Hematopoietic multipotent progenitor cell (in vitro differentiated cells): ENCODE data around the gene SLC19A1. TPM values are rescaled to one million over a fixed set of nuclear protein-coding genes. Genes with fewer than 3 reads are reported as not detected.
A peak's percentile ranks its signal among the peaks of the same experiment; 100 is the strongest.

Experiments
- DNase-seq, 3 donors: peaks; one replicate each; pipeline ENCODE4 v3.0.0-alpha.2; 2011 to 2015; ENCODE audit warnings: low read depth in 2 of 3, low spot score in 2 of 3
- total RNA-seq: library from RNA; depleted of rRNA; stranded (reverse); fragments of >200 nt; gene quantifications from one replicate; pipeline ENCODE4 v1.2.3, GENCODE V29; 2012

Gene SLC19A1
- total RNA-seq, 1 donor: 24.0 TPM

DNA sequence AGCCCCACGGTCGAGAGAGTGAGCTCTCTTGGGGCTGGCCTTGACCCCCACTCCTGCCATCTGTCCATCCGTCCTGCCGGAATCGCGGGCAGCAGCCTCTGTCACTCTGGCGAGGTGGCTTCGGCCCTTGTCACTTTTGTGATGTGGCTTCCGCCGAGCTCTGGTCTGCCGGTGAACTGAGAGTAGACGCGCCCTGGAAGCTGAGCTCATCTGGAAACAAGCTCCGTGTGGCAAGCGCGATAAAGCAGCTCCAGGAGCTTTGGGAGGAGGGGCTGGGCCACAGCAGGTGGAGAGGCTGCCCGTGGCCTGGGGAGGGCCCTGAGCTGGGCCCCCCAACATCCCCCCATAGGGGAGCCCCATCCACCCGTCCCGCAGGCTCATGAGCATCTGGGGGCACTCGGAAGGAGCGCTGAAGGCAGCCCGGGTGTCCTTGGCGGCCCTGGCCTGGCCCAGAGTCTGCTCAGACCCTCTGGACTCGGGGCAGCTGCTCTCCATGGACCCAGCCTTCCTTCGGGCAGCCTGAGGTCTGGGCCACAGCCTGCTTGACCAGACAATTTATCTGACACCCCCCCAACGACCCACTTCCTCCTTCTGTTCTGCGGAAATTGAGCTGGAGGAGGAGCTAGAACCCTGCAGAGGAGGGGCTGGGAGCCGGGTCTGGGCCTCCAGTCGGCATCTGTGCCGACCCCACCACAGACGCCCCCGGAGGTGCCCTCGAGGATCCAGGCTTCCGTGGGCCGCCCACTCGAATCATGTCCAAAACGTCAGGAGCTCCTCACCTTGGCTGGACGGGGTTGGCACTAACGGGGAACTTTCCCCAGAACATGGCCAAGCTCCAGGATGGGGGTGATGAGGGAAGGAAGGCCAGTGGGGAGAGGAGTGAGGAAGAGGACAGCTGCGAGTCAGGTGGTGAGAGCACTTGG is 59.1 kb downstream of the SLC19A1 start:
- DNase-seq: peak in 2 of 3 donors; percentile 76 to 90

DNA sequence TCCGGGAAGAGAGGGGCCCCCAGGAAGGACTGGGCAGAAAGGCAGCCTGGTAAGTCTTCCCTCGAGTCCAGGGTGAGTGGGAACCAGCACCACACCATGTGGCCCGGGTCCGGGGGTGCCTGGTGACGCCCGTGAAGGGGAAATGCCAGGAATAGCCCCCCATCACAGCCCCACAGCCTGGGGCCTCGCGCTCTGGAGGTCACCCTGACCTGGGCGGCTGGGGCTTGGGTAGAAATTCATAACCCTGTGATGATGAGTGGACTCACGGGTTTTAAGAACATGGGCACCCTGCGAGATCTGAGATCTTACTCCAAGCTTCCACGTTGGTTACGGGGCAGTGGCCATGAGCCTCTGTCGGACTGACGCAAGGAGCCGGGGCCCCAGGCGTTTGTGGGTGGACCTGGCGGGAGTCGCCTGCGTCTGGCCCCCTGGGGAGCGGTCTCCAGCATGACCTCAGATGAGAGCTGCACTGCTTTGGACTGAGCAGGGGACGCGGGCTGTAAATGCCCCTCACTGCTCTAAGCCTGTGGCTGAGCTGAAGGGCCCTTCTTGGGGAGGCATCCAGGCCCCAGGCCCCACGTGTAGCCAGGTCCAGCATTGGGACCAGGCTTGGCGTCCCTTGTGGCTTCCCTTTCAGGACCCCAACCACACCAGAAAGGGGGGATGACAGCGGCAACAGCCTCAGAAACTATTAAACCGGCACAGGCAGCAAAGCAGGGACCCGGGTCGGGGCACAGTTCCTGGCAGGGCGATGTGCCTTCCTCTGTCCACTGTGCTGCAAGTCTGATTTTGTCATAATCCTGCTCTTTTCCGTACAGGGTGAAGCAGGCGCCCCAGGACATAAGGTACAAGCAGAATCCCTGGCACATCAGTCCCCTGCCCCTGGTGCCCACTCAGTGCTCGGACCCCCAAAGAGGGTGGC is 60.0 kb downstream of the SLC19A1 start:
- DNase-seq: no peak

DNA sequence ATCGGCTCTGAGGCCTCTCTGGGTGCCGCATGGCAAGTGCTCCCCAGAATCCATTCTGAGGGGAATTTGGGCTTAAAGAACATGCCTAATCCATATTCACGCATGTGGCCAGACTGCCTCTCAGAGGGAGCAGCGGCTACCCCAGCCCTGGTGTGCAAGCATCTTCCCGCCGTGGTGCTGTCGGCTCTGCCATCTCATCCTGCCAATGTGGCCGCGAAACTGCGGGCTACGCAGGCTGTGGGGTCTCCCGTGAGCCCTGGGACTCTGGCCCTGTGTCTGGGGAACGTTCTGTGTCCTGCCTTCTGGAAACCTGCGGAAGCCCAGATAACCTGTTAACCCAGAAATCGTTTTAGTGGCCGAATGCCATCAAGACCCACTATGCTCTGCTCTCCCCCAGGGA is 60.7 kb downstream of the SLC19A1 start:
- no peak for DNase-seq

DNA sequence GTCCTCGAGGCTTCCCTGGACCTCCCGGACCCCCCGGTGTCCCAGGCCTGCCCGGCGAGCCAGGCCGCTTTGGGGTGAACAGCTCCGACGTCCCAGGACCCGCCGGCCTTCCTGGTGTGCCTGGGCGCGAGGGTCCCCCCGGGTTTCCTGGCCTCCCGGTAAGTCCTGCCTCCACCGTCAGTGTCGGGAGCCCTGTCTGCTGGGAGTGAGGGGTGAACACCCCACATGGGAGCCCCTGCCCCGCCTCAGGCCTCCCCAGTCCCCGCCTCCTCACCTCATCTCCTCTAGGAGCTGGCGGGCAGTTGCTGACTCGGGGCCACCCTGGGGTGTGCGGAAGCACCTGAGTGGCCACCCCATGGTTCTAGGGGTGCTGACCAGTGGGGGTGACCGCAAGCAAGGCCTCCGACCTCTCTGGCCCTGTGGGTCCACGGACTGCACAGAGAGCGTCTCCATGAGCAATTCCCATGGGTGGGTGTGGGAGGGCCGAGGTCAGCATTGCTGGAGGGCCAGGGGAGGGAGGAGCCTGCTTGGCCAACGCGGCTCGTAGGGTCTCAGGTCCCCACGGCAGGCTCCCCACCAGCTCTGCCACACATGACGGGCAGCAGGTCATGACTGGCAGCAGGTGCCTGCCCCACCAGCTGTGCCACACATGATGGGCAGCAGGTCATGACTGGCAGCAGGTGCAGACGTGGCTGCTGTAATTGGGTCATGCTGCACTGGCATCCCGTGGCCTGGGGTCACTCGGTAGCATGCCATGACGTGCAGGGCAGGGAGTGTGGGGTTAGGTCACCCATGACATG is 61.3 kb downstream of the SLC19A1 start:
- no peak for DNase-seq

DNA sequence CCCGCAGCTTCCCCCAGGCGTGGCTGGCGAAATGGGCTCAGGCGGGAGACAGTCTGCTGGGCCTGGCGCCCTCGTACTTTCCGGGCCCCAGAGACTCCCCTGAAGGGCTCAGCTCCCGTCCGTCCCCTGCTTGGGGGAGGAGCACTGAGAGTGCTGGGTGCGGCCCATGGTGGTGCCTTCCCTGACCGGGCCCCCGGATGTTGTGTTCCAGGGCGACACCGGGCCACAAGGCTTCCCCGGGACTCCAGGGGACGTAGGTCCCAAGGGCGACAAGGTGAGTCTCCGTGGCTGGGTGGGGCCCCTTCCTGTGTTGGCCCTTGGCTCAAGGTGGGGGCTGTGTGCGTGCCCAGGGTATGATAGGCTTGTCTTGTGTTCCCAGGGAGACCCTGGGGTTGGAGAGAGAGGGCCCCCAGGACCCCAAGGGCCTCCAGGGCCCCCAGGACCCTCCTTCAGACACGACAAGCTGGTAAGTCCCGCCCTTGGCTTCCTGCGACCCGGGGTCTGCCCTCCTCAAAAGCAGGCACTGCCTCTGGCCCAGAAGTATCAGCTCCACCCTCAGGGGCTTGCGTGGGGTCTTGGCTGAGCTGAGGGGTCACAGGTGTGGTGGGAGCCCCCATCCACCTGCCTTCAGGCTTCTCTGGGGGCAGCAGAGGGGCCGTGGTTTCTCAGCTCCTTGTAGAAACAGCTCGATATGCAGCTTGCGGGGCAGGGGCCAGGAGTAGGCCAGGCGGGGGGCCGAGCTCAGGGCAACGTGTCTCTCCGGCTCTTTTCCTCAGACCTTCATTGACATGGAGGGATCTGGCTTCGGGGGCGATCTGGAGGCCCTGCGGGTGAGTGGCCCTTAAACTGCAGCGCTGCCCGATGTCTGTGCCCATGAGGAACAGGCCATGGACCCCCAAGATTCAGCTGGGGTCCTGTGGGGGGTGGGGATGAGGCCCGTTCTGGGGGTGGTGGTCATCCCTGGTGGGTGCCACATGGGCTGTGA is 62.3 kb downstream of the SLC19A1 start:
- DNase-seq: no peak

GRCh38 chr21:45478816-45479669 is 63.2 kb downstream of the SLC19A1 start:
- DNase-seq: no peak

DNA sequence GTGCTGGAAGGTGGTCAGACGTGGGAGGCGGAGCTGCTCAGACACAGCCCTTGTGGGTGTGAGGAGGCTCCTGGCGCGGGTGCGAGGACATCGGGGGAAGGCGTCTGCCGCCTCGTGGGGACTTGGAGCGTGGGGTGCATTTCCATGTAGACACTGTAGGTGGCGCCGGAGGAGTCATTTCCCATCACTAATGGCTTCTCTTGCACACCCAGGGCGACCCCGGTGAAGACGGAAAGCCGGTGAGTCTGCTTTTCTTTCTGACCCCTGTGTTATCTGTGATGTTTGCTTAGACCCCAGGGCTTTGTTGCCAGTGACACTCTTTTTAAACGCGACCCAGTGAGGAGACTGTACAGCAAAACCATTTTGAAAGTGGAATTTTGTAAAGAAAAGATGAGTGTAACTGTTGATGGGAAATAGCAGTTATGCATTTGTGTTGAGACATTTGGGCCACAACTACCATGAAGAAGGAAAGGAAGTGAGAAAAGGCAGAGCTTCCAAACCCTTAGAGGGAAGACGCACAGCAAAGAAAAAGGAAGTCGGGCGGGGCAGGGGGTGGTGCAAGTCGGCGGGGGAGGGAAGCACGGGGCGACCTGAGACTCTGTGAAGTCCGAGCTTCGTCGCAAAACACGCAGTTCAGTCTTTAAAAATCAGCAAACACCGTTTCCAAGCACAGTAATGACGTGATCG is 64.0 kb downstream of the SLC19A1 start:
- peak; percentile 72 to 86 (median 78) for DNase-seq

GRCh38 chr21:45477176-45478114 is 64.8 kb downstream of the SLC19A1 start:
- no peak for DNase-seq

DNA sequence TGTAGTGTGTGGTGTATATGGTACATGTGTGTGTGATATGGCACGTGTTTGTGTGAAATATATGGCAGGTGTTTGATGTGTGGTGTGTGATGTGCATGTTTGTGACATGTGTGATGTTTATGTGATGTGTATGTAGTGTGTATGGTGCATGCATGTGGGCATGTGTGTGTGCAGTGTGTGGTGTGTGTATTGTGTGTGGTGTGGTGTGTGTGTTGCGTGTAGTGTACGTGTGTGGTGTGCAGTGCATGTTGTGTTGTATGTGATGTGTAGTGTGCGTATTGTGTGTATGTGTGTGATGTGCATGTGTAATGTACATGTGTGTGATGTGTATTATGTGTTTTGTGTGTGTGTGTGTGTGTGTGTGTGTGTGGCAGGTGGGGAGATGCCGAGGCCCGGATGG is 65.7 kb downstream of the SLC19A1 start:
- DNase-seq: no peak

- no peak for DNase-seq
These were observed 66.3 kb downstream of the SLC19A1 start for GRCh38 chr21:45475797-45476570.

GRCh38 chr21:45475004-45475685 is 67.1 kb downstream of the SLC19A1 start:
- no peak for DNase-seq

DNA sequence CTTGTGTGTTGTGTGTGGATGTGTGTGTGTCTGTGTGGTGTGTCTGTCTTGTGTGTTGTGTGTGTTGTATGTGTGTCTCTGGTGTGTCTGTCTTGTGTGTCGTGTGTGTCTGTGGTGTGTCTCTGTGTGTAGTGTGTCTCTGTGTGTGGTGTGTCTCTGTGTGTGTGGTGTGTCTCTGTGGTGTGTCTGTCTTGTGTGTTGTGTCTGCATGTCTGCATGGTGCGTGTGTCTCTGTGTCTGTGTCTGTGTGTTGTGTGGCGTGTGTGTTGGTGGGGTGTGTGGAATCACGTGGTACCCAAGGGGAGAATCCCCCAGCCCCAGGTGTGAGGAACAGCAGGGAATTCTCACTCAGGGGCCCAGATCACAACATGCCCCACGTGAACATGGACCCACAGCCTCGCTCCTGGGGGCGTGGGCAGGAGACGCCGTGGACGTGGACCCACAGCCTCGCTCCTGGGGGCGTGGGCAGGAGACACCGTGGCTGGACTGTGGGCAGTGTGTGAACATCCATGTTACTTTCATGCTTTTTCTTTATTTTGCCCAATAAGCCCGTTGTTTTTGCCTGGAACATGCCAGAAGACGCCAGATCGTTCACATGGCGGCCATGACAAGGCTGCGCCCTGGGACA is 67.8 kb downstream of the SLC19A1 start:
- no peak for DNase-seq

DNA sequence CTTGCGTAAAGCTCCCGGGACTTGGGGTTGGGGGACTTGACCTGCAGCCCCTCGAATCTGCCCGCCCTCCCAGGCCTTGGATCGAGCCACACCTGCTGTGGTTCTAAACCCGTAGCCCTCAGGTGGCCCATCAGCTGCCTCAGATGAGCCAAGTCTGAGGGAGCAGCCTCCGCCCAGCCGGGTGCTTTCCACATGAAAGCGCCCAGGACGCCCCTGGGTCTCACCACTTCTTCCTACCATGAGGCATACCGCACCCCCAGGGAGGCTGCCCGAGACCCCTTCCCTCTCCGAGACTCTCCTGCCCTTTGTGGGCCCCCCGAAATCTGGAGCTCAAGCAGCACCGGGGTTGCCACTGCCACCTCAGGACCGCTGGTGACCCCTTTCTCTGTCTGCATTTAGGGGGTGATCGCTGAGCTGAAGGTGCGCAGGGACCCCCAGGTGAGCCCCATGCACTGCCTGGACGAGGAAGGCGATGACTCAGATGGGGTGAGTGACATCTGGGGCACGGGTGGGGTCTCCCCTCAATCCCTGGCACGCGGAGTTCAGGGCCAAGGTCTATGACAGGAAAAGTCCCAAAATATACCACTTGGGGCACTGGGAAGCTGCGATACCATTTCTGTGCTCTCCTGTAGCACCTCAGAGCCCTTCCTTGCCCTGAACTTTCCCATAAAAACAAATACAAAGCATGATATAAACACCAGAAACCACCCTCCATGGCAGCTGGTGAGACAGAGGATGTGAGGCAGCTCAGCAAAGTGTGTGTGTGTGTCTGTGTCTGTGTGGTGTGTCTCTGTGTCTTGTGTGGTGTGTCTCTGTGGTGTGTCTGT is 68.5 kb downstream of the SLC19A1 start:
- DNase-seq: no peak
